Aorta (tissue), 5 donors: ENCODE results near the gene C19orf25. TPM values are rescaled to one million over a fixed set of nuclear protein-coding genes. Genes with fewer than 3 reads are reported as not detected.
"Not testable (repeated sequence)": the region's sequence is repeated elsewhere in the genome, so short reads cannot be mapped to it uniquely, and the experiment has no call there.

ENCODE experiments used
- ATAC-seq: fragments of 200-7000 bp; cut with Tn5 transposase; one replicate; pipeline ENCODE4 v1.9.1; 2022; ENCODE audit warnings: moderate library complexity; ENCODE audit not compliant: low FRiP score
- DNase-seq, 2 donors: peaks; one replicate each; pipeline ENCODE4 v3.0.0-alpha.2; 2020
- H3K27ac ChIP-seq, 2 donors: one replicate each; pipeline ENCODE4 v1.5.1; 2013; ENCODE audit warnings: low read length in 2 of 2, mild to moderate bottlenecking in 2 of 2, moderate library complexity in 2 of 2, control low read depth in 1 of 2, inconsistent platforms in 1 of 2, low read depth in 1 of 2
- H3K27me3 ChIP-seq, 2 donors: one replicate each; pipeline ENCODE4 v1.6.1; 2013; ENCODE audit warnings: control low read depth in 1 of 2, low read length in 1 of 2, mild to moderate bottlenecking in 1 of 2, moderate library complexity in 1 of 2; ENCODE audit not compliant: insufficient read depth in 2 of 2, control insufficient read depth in 1 of 2
- H3K36me3 ChIP-seq, 2 donors: one replicate each; pipeline ENCODE4 v1.6.1; 2013; ENCODE audit warnings: control low read depth in 1 of 2, low read length in 1 of 2, mild to moderate bottlenecking in 1 of 2; ENCODE audit not compliant: insufficient read depth in 2 of 2, control insufficient read depth in 1 of 2
- H3K4me1 ChIP-seq, 2 donors: one replicate each; pipeline ENCODE4 v1.6.1; 2013; ENCODE audit warnings: low read length in 2 of 2, control low read depth in 1 of 2, mild to moderate bottlenecking in 1 of 2, moderate library complexity in 1 of 2; ENCODE audit not compliant: insufficient read depth in 2 of 2, control insufficient read depth in 1 of 2
- H3K4me3 ChIP-seq, 2 donors: one replicate each; pipeline ENCODE4 v1.5.1; 2013; ENCODE audit warnings: low read length in 2 of 2, control low read depth in 1 of 2, mild to moderate bottlenecking in 1 of 2
- H3K9me3 ChIP-seq: one replicate; pipeline ENCODE4 v1.6.1; 2013; ENCODE audit warnings: mild to moderate bottlenecking, low read length; ENCODE audit not compliant: control insufficient read depth
- WGBS, 2 donors: extraction: QIAGEN DNeasy Blood & Tissue Kit; methylation state at CpG; one replicate each; pipeline ENCODE4 v1.1.7; 2013; 5-methylcytosine and 5-hydroxymethylcytosine counted together
- intact Hi-C, 2 donors: fragments of 100-400 bp; cut with DNase I; formaldehyde crosslinking; loops; one replicate each; pipeline versions ENCODE4 v1.14.2 to v1.15.0; 2022
- polyA plus RNA-seq, 2 donors: library from polyadenylated mRNA; stranded (reverse); fragments of 200-250 nt; gene quantifications; one replicate each; pipeline ENCODE4 v1.2.3, GENCODE V29; 2013
- total RNA-seq, 2 donors: library from RNA; stranded (reverse); fragmentation: NEBNext Ultra II Directional; extraction: Animal tissue kit (Norgen Biotek cat#: 25700); gene quantifications; one replicate each; pipeline ENCODE4 v1.2.1, GENCODE V29; 2021
- donor health status: healthy with polysubstance abuse.
- donor health status: Bipolar disorder and iron deficiency.
- donor health status: DM: no; HTN: no; CAD: no.
- donor health status: DM: no; HTN: no; CAD: no.
- donor health status: DM: yes; HTN: yes; CAD: no.

The C19orf25 gene
- total and polyA plus RNA-seq, 4 donors, result 19.0 to 33.5 (median 22.8) TPM

GRCh38 chr19:1523412-1524286, 44.6 kb upstream of the C19orf25 start, which contains the start of gene PLK5:
Gene PLK5 (plus strand): TSS chr19:1524077. CDS start chr19:1526997, 2,920 bp downstream.
- DNase-seq, result no peak
- Histone ChIP-seq H3K36me3 (no peaks in the 10 kb centered on the region), H3K27me3 (no peaks in the 10 kb centered on the region), H3K27ac (no peak within 1 kb of the TSS), H3K4me1 (no peaks in the 10 kb centered on the region), H3K4me3 (no peak within 1 kb of the TSS), H3K9me3 (no peaks in the 10 kb centered on the region)
- WGBS, 2 donors, result 7 to 14% methylated on average over 46 to 92 of the region's 92 CpGs
- ATAC-seq, result no peak
- intact Hi-C loops, result no loop called here

GRCh38 chr19:1522838-1523237, 43.8 kb upstream of the C19orf25 start:
- Histone ChIP-seq H3K9me3 (no peaks in the 10 kb centered on the region), H3K4me3 (no peak overlapping the region), H3K27ac (no peak overlapping the region), H3K27me3 (no peaks in the 10 kb centered on the region), H3K36me3 (no peaks in the 10 kb centered on the region), H3K4me1 (no peaks in the 10 kb centered on the region)
- intact Hi-C loops, result no loop called here
- ATAC-seq, result no peak
- DNase-seq, result peak in 1 of 2 donors; percentile 33
- 82 to 84% methylated on average over 18 of the region's 18 CpGs for WGBS, 2 donors

- Histone ChIP-seq H3K4me1 (no peaks in the 10 kb centered on the region), H3K27me3 (no peaks in the 10 kb centered on the region), H3K9me3 (no peaks in the 10 kb centered on the region), H3K36me3 (no peaks in the 10 kb centered on the region), H3K4me3 (no peak overlapping the region), H3K27ac (no peak overlapping the region)
- ATAC-seq (no peak), DNase-seq (peak in 1 of 2 donors; percentile 34)
- 81 to 84% methylated on average over 10 of the region's 10 CpGs for WGBS, 2 donors
- intact Hi-C loops, result no loop called here
Observed at GRCh38 chr19:1522061-1522460, 43.0 kb upstream of the C19orf25 start.

- Histone ChIP-seq H3K4me1 (no peaks in the 10 kb centered on the region), H3K27me3 (no peaks in the 10 kb centered on the region), H3K4me3 (no peak overlapping the region), H3K27ac (no peak overlapping the region), H3K36me3 (no peaks in the 10 kb centered on the region), H3K9me3 (no peaks in the 10 kb centered on the region)
- 36 to 54% methylated on average over 10 to 14 of the region's 14 CpGs for WGBS, 2 donors
- DNase-seq (no peak), ATAC-seq (peak; percentile 20)
- intact Hi-C loops, result no loop called here
Observed at GRCh38 chr19:1521636-1522035, 42.6 kb upstream of the C19orf25 start.

- no peak for DNase-seq
- intact Hi-C loops, result no loop called here
- H3K36me3 ChIP-seq, result no peaks in the 10 kb centered on the region
- no peaks in the 10 kb centered on the region for H3K27me3 ChIP-seq
- H3K4me3 ChIP-seq, result no peak overlapping the region
- H3K27ac ChIP-seq, result no peak overlapping the region
- H3K4me1 ChIP-seq, result no peaks in the 10 kb centered on the region
- no peaks in the 10 kb centered on the region for H3K9me3 ChIP-seq
- 79 to 88% methylated on average over 14 to 17 of the region's 17 CpGs for WGBS, 2 donors
- no peak for ATAC-seq
Observed at GRCh38 chr19:1520203-1520780, 41.3 kb upstream of the C19orf25 start.

GRCh38 chr19:1519802-1520201, 40.8 kb upstream of the C19orf25 start:
- H3K4me1 ChIP-seq, H3K27me3 ChIP-seq, intact Hi-C loops, H3K4me3 ChIP-seq, H3K9me3 ChIP-seq, ATAC-seq, DNase-seq, H3K36me3 ChIP-seq, H3K27ac ChIP-seq: not testable (repeated sequence)
- WGBS, 2 donors, result 82 to 86% methylated on average over 8 of the region's 8 CpGs

GRCh38 chr19:1518471-1518870, 39.5 kb upstream of the C19orf25 start:
- Histone ChIP-seq H3K36me3 (no peaks in the 10 kb centered on the region), H3K27ac (no peak overlapping the region), H3K4me3 (no peak overlapping the region), H3K4me1 (no peaks in the 10 kb centered on the region), H3K9me3 (no peaks in the 10 kb centered on the region), H3K27me3 (no peaks in the 10 kb centered on the region)
- DNase-seq (no peak), ATAC-seq (no peak)
- 89 to 91% methylated on average over 4 of the region's 4 CpGs for WGBS, 2 donors
- intact Hi-C loops, result no loop called here

GRCh38 chr19:1516395-1516753, 37.4 kb upstream of the C19orf25 start:
- DNase-seq, result no peak
- Histone ChIP-seq H3K4me1 (no peaks in the 10 kb centered on the region), H3K27me3 (no peaks in the 10 kb centered on the region), H3K27ac (no peak overlapping the region), H3K36me3 (no peaks in the 10 kb centered on the region), H3K4me3 (no peak overlapping the region), H3K9me3 (no peaks in the 10 kb centered on the region)
- no peak for ATAC-seq
- 80 to 85% methylated on average over 8 of the region's 8 CpGs for WGBS, 2 donors
- intact Hi-C loops, result no loop called here
